ENCODE data around the gene SLITRK2.

Gene SLITRK2

GRCh38 chrX:145861818-145862217, 44.2 kb downstream of the SLITRK2 start:
- no peak for DNase-seq

DNA sequence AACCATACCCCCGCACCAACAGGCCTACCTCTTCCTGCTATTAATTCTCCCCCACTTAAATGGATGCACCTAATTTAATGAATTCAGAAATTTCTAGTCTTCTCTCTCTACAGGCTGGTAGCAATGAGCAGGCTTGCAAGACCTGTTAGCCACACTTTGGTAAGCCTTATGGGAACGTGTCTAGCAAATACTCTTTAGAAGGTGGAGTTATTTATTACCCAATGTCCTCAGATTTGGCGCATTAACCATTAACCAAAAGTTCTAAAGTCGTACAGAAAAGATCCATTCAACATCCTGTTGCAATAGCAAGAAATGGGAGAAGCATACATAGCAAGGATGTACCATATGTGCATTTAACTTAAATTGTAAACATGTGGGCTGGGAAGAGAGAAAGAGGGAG, 47.5 kb downstream of the SLITRK2 start:
- DNase-seq, result no peak
